HG03565 (cell line): ENCODE data around the gene ORM1.

Experiments used
- ATAC-seq: cut with Tn5 transposase; IDR thresholded peaks from one replicate; pipeline ENCODE4 v1.9.1; 2021; ENCODE audit warnings: mild to moderate bottlenecking, moderate library complexity; ENCODE audit not compliant: unreplicated experiment

ORM1 gene

GRCh38 chr9:114375386-114376175 is 52.7 kb downstream of the ORM1 start:
- ATAC-seq, result no peak
